AML-193 (cell line): Measurements from ENCODE around the gene GNB1.
A peak's percentile ranks its signal among the peaks of the same experiment; 100 is the strongest.

Experiments used
- DNase-seq, 2 experiments: peaks; one replicate each; lab custom pipeline; 2025; lab: John Stamatoyannopoulos, UW

Gene GNB1

DNA sequence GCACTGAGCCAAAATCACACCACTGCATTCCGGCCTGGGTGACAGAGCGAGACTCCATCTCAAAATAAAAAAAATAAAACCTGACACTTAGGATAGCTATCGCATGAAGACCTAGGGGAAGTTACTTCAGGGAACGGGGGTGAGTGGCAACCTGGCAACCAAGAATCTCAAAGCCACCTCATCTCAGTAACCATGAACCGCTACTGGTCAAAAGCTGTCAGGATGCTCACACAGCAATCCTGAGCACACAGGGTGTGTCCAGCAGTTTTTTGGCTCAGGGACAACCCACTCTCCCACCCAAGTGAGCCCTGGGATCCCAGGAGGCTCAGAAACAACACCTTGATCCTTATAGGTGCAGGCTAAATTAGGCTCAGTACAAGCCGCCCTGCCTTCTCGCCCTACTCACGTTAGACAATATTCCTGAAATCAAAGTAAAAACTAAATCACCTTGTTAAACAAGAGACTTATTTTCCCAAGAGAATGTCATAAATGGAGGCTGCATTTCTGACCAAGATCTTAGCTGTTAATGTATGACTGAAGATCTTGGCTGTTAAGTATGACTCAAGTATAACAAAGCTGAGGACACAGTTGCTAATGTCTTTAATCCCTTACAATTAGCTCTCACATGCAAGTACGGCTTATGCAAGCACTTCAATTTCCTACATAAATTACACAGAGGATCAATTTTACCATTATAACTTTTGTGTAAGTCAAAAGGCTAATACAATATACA lies 64.4 kb downstream of the GNB1 start:
- no peak for DNase-seq

DNA sequence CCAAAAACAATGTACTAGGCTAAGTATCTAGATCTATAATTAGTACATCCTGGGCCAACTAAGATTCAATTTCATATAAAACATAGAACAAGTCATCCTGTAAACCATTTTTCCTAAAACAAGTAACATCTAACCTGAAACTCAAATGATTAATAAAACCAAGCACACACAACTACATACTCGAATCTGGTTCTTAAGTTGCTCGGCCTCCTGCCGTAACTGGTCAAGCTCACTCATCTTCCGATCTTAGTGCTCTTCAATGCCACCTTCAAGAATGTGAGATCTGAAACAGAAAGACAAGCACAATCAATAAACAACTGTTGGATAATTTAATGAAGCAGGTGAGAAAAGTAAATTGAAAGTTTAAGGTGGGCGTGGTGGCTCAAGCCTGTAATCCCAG lies 65.7 kb downstream of the GNB1 start:
- DNase-seq, result no peak

DNA sequence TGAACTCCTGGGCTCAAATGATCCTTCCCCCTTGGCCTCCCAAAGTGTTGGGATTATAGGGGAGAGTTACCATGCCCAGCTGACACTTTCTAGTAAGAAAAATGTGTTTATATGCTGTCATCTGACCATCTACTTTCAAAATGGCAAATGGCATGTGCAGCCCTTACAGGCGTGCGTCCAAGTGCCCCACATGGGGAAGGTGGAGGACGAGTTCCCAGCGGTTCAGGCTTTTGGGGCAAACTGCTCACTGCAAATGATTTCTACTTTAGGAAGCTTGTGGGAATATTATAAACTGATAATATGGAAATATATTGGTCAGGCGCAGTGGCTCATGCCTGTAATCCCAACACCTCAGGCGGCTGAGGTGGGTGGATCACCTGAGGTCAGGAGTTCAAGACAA lies 71.1 kb downstream of the GNB1 start:
- DNase-seq, result no peak

DNA sequence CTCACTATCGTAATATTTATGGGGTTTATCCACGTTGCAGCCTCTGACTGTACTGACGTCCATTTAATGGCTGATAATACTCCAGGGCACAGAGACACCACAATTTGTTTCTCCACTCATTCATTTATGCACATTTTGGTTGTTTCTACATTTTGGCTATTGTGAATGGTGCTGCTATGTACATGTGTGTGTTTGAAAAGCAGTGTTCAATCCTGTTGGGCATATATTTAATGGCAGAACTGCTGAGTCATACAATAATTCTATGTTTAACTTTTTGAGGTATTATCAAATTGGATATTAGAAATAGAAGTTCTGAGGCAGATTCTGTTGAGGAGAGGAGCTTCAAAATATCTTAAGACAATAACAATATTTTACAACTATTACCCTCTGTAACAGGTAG lies 73.7 kb downstream of the GNB1 start:
- no peak for DNase-seq

DNA sequence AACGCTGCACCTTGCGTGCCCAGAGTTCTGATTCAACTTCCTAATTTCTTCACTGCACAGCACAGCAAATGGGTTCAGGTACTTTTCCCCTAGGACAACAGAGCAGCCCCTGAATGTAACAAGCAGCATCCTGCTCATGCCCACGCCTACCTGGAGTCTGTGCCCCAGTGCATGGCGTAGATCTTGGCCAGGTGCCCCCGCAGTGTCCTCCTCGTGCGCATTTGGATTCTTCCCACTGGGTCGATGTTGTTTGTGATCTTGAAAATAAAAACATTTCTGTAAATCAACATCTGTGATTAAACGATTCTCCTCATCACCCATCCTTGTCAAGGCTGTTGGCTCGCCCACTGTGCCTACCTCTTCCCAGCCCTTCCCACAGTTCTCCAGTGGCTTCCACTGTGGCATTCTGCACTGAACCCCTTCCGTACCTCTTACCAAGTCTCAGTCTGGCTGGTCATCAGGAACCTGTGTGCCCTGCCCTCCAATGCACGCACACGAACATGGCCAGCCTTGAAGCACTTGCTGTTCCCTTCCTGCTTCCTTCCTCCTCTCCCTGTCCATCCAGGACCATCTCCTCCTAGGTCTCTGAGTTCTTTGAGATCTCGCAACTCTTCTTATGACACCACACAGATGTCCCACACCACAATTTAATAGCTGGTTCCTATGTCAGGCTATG lies 75.1 kb downstream of the GNB1 start:
- DNase-seq, result no peak

DNA sequence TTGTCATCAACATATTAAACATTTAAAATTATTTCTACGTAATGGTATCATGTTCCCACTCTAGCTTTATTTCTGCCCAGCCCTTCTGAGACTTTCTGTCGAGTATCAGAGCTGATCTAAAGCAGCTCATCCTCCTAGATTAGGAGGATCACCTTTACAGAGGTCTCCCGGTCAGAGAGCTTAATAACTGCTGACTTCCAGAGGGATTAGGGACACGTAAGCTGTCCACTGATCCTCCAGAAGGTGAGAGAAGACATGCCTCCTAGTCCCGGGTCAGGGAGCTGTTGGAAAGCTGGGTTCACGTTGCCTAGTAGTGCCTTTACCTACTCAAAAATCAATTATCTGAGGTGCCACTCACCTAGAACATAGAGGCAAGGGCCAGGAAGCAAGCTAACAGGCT lies 81.4 kb downstream of the GNB1 start:
- no peak for DNase-seq

DNA sequence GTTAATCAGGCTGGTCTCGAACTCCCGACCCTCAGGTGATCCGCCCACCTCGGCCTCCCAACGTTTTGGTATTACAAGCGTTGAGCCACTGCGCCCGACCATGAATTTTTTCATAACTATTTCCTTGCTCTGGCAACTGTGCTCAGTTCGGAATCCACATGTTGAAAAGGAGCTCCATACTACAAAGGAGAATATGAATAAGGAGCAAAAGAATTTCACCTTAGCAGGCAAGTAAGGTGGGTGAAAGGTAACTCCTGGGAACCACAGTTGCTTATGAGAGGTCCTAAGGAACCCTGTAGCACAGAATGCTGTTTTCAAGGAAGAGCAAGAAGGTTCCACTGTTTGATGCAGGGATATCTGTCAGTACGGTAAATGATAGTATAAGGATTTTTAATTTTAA lies 82.7 kb downstream of the GNB1 start:
- no peak for DNase-seq

DNA sequence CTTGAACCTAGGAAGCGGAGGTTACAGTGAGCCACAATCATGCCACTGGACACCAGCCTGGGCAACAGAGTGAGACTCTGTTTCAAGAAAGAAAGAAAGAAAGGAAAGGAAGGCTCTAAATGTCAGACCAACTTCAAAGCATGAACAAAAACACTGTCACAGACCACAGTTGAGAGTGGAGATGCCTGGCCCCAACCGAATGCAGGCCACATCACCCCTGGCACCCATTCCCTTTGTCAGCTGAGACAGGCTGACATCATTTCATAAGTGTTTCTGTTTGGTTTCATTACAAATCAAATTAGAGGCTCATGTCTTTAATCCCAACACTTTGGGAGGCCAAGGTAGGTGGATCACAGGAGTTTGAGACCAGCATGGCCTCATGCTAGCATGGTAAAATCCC lies 84.0 kb downstream of the GNB1 start:
- DNase-seq, result no peak

DNA sequence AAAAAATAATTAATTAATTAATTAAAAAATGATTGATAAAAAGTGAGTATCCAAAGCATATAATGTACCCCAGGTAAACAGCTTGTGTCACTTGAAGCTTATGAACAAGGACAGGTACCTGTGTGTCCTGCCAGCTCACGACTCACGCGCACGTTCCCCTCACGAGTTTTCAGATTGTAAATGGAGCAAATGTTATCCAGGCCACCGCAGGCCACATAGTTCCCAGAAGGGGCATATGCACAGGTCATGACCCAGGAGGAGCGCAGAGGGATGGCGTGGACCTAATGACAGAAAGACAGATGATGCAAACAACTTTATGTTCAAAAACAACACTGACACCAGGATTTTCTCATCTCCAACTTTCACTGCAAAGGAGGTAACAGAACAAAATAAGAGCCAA lies 86.6 kb downstream of the GNB1 start:
- no peak for DNase-seq

DNA sequence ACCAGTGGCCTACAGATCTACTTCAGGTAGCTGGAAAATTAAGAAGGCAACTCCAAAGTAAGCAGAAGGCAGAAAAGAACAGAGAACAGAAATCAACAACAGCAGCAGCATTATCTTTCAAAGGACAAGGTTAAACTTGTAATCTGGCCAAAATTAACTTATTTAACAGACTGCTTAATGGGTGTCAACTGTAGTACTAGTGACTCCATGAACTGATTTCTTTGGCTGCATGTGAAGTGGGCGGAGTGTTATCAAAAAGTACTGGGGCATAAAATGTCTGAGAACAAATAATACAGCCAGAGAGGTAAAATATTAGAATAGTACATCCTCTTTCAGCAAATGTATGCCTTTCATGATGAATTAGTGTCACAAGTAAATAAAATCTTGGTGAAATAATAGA lies 88.0 kb downstream of the GNB1 start:
- DNase-seq, result no peak

DNA sequence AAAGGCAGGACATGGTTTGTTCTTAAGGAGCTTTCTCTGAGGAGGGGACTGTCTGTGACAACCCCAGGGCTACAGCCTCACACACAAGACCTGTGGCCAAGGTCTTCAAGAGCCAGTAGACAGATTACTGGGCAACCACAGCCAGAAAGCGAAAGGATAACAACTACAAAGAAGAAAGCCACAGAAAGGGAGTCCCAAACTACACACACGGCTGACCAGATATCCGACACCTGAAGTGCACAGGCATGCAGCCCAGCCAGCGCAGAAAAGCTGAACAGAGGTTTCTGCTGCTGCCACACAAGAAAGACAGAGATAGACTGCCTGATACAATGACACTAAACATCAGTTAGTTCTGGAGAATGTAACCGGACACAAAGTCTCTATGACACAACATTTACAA lies 91.2 kb downstream of the GNB1 start:
- no peak for DNase-seq

DNA sequence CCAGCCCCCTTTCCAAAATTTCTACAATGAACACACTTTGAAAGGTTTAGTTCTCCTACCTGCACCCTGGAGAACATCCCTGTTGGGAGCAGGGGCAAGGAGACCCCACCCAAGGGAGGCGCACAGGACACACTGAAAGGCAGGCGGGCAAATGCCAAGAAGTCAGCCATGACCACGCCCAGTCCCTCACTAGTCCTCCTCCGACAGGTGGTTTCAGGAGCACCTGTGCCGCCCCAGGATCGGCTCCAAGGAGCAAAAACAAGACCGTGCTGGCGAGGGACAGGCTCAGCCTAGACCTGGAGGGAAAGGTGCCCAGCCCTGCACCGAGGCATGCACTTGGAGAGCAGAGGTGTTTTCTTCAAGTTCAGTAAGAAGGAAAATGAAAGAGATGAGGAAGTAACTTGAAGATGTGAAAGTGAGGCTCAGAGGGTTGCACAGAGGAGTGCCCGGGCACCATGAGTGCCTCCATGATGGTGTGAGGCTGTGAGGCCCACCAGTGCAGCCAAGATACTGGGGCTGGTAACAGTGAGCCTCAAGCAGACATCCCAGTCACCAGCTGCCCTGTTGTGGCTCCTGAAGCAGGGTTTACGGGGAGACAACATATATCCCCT lies 93.1 kb downstream of the GNB1 start:
- no peak for DNase-seq

DNA sequence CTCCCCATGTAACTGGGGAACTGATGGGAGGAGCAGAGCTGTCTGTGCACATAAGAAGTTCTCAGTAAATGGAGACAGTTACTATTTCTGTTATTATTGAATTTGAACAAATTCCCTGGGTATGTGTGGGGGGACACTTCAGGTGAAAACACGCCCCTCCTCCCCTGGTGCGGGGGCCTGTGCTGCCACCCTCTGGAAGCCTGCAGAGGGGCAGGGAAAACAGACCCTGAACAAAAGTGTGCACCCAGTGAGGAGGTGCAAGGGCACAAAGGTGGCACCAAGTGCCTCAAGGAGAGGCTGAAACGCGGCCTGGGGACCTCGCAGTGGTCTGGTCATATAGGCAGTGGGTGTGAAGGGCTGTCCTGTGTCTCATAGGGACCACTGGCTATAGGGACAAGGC lies 94.4 kb downstream of the GNB1 start:
- DNase-seq, result no peak

DNA sequence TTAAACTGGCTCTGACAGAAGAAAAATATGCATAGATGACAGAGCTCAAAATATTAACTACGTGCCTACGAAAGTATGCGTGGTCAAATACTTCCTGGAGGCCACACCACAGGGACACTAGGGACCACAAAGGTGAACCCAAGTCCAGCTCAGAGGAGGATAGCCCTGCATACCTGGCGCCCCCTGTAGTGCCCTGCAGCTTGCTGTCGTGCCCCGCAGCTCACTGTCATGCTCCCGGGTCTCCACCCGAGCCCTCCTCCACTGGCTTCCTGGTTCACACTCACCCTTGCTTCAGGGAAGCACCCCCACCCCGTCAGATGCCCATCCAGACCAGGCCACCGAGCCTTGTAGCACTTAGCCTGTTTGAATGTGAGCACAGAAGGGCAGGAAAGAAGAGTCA lies 95.9 kb downstream of the GNB1 start:
- no peak for DNase-seq

DNA sequence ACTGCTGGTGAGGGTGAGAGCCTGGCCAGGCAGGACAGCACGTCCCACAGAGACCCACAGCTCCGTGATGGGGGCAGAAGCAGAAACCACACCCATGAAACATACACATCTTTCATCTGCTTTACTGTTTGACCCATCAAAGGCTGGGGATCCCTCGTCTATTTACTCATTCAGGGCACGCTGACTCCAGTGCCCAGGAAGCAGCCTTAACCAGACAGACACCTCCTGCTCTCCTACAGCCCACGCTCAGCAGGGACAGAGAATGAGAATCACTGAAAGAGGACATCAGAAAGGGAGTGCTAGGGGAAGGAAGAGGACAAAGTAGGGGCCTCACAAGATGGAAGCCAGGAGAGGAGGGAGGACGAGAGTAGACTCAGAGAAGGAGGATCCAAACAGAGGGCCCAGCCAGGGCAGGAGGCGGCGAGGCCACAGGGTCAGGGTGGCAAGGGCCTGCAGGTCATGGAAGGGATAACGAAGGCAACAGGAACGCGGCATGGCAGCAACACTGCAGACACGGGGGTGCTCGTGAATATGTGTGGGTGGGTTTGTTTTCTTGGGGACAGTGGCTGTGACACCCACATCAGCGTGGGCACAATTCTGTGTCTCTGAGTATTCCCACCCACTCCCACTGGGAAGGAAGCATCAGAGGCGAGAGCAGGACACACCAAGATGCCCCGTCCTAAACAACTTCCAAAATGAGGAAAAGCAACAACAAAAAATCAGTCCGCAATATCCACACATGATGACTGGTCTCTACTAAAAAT lies 97.2 kb downstream of the GNB1 start:
- no peak for DNase-seq

DNA sequence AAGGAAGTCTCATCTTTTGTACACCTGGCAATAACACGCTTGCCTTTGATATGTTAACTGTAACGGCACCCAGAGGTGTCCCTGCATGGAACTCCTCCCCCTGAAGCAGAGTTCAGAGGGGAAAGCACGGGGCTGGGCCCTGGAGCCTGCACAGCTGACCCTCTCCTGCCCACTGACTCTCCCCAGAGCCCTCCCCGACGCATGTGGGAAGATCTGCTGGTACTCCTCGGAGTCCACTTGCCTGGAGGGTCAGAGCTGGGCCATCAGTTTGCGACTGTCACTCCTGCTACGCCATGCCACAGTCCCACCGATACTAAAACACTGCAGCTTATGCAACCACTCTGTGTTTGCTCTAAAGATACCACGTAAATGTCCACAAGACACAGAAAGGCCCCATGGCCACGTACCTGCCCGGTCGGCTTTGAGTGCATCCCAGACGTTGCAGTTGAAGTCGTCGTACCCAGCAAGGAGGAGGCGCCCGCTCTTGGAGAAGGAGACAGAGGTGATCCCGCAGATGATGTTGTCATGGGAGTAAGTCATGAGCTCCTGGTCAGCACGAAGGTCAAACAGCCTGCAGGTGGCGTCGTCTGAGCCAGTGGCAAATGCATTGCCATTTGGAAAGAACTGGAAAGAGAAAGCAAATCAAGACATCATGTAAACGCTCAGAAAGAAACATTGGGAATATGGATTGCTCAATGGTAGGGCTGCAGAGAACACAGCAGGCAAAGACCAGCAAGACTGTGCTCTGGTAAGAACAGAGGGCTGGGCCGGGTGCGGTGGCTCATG lies 102.0 kb downstream of the GNB1 start:
- DNase-seq, result peak in 1 of 2 experiments; percentile 17

DNA sequence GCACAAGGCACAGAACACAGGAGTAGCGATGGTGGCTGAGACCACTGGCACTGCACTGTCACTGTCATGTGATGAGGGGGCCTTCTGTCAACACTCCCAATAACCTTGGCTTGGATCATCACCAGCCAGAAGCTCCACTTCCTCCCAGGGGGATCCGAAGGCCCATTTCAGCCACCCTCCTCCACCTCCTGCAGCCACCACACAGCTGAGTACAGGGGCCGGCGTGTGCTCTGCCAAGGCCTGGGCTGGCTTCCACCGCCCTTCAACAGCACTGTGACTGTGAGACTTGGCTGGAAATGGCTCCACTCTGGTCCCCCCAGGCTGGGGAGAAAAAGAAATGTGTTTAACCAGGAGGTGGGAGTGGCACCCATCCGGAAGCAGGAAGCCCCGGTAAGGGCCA lies 102.8 kb downstream of the GNB1 start:
- no peak for DNase-seq

DNA sequence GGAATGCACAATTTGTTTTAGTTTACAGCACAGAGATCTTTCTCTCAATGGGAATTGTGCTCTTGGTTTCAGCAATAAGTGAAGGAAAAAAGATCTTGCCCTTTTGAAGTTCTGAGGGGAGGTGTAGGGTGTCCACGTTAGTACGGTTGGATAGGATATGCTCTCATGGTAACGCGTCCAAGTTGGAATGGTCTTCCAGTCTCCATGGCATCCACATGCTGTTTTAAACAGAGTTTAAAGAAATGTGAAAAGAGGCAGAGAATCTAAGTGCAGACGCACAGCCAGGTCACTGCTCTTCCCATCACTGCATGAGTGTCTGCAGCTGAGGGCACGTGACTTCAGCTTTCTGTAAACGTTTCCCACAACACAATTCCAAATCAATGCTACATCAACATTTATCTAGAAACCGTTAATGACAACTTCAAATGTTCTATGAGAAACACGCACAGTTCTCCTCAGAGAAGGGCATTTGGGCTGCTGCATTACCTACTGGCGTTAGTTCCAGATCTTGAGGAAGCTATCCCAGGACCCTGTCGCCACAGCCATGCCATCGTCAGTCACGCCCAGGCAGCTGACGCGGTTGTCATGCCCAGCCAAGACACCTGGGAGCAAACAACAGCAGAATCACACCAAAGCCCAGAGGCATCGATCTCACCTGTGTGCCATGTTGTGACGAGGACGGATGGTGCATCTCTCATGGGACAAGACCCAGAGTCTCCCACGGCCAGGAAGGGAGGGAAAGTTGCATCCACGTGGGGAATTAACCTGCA lies 103.9 kb downstream of the GNB1 start:
- DNase-seq, result no peak

DNA sequence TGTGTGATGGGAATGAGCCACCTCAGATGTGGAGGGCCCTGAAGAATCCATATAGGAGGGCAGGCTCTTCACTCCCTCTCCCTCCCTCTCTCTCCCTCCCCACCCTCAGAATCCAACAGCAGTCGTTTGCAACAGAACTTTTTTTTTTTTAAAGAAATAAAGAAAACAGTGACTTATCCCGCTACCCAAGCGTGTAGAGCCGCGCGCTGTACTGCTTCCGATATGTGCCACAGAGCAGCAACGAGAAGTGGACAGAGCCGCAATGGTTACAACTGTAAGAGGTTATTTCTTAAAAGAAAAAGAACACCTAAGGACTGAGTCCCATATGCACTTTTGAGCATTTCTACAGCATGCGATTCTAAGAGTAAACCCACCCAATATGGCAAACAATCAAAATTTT lies 105.2 kb downstream of the GNB1 start:
- DNase-seq, result no peak

DNA sequence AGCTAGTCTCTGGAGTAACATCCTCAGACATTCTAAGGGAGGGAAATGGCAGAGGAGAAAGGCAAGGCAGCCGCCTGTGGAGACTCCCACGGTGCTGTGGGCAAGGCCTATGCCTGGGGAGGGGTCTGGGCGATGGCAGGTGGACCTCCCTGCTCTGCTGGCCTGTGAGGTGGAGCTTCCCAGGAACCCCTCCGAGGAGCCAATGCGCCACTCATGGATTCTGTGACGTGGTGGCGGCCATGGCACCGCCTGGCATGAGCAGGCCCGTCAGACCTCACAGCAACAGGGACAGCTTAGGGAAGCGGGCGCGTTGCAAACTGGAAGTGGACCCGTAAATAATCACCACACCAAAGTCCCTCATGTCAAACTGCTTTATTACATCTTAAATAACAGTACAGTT lies 106.0 kb downstream of the GNB1 start:
- no peak for DNase-seq

DNA sequence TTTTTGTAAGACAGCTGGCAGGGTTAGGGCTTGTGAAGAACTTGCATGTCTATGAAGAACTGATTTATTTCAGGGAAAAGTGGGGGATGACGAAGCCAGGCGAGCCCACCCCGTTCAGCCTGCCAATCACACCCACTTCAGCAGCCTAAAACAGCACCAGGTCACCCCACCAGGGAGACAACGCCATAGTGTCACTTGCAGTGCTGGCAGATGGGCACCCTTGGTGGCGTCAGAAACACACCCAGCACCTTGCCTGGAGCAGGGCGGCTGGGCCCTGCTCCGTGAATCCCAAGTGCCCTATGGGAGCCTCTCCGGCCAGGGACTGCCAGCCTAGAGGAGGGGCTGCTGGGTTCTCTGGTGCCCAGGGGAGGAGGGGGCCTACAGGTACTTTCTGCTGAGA lies 107.6 kb downstream of the GNB1 start:
- no peak for DNase-seq
